ENCODE data around the gene COMMD7. TPM values are rescaled to one million over a fixed set of nuclear protein-coding genes. Genes with fewer than 3 reads are reported as not detected.

The COMMD7 gene
- total and polyA plus RNA-seq, 7 donors = 15.9 to 55.4 (median 41.0) TPM

- no peak overlapping the region for H3K4me3 ChIP-seq
- WGBS, 3 donors = 64 to 66% (median 65%) methylated on average over 5 of the region's 5 CpGs
- no peak overlapping the region for H3K27ac ChIP-seq
- no peak for DNase-seq
- intact Hi-C loops (cut with DNase I) = no loop called here
- H3K9me3 ChIP-seq = no peaks in the 10 kb centered on the region
- H3K27me3 ChIP-seq (ENCODE audit: insufficient read depth in 3 of 3, low read length in 2 of 3) = no peaks in the 10 kb centered on the region
- H3K4me1 ChIP-seq = no peaks in the 10 kb centered on the region
- no peak for ATAC-seq
- no peaks in the 10 kb centered on the region for H3K36me3 ChIP-seq (ENCODE audit: insufficient read depth in 1 of 2, low read depth in 1 of 2)
- TF ChIP-seq, protein P1, sequence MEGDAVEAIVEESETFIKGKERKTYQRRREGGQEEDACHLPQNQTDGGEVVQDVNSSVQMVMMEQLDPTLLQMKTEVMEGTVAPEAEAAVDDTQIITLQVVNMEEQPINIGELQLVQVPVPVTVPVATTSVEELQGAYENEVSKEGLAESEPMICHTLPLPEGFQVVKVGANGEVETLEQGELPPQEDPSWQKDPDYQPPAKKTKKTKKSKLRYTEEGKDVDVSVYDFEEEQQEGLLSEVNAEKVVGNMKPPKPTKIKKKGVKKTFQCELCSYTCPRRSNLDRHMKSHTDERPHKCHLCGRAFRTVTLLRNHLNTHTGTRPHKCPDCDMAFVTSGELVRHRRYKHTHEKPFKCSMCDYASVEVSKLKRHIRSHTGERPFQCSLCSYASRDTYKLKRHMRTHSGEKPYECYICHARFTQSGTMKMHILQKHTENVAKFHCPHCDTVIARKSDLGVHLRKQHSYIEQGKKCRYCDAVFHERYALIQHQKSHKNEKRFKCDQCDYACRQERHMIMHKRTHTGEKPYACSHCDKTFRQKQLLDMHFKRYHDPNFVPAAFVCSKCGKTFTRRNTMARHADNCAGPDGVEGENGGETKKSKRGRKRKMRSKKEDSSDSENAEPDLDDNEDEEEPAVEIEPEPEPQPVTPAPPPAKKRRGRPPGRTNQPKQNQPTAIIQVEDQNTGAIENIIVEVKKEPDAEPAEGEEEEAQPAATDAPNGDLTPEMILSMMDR (IDR thresholded peaks at IDR 0.05) = no peak
Observed at GRCh38 chr20:32756156-32756555, 12.9 kb upstream of the COMMD7 start.

DNA sequence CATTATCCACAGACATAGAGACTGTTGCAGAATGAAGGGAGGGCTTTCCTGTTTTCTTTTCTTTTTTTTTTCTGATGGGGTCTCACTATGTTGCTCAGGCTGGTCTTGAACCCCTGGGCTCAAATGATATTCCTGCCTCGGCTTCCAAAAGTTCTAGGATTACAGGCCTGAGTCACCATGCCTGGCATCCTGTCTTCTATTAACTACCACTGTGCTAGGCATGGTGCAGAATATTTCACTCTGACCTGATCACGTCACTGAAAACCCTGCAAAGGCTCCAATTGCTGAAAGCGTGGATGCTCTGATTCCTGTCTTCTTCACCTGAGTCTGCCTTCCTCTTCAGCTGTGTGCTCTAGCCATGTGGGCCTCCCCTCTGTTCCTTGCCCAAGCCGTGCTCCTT, 10.5 kb upstream of the COMMD7 start:
- no peak overlapping the region for H3K4me3 ChIP-seq
- no peaks in the 10 kb centered on the region for H3K27me3 ChIP-seq (ENCODE audit: insufficient read depth in 3 of 3, low read length in 2 of 3)
- intact Hi-C loops (cut with DNase I) = no loop called here
- H3K9me3 ChIP-seq = no peaks in the 10 kb centered on the region
- H3K4me1 ChIP-seq = no peaks in the 10 kb centered on the region
- TF ChIP-seq, protein P1 (IDR thresholded peaks at IDR 0.05) = no peak
- DNase-seq (no peak), ATAC-seq (no peak)
- H3K36me3 ChIP-seq (ENCODE audit: insufficient read depth in 1 of 2, low read depth in 1 of 2) = no peaks in the 10 kb centered on the region
- WGBS, 3 donors = 58 to 77% (median 59%) methylated on average over 4 of the region's 4 CpGs
- no peak overlapping the region for H3K27ac ChIP-seq

DNA sequence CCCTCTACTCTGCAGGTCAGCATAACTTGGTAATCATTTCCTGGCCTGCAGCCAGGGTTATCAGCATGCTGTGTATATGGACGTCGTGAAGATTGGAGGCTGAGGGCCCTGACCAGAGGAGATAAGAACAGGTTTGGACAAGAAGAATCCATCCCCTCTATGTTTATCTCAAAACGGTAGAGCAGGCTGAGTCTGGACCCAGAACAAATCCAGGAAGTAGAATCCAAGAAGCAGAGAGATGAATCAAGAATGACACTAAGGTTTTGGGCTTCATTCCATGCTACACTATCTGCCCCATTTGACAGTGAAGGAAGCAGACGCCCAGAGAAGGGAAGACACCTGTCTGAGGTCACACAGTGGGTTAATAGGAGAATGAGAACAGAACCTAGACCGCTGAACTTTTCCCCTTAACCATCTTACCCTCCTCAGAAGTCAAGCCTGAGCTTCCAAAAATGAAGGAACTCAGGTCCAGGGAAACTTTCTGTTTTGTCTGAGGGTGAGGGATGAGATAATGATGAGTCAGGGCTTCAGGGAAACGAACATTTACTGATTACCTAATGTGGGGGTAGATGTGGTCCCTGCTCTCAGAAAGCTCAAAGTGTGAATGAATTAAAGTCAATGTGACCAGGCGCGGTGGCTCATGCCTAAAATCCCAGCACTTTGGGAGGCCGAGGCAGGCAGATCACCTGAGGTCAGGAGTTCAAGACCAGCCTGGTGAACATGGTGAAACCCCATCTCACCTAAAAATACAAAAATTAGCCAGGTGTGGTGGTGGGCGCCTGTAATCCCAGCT, 9.4 kb upstream of the COMMD7 start:
- no peak for DNase-seq
- Histone ChIP-seq H3K9me3 (no peaks in the 10 kb centered on the region), H3K4me1 (no peaks in the 10 kb centered on the region), H3K27me3 (ENCODE audit: insufficient read depth in 3 of 3, low read length in 2 of 3) (no peaks in the 10 kb centered on the region), H3K4me3 (no peak overlapping the region), H3K27ac (no peak overlapping the region), H3K36me3 (ENCODE audit: insufficient read depth in 1 of 2, low read depth in 1 of 2) (no peaks in the 10 kb centered on the region)
- intact Hi-C loops (cut with DNase I) = no loop called here
- WGBS, 3 donors = 67 to 69% (median 67%) methylated on average over 10 of the region's 10 CpGs
- ATAC-seq = no peak
- TF ChIP-seq, protein P1 (IDR thresholded peaks at IDR 0.05) = no peak

GRCh38 chr20:32751702-32752457, 8.6 kb upstream of the COMMD7 start:
- intact Hi-C loops (cut with DNase I) = no loop called here

More at GRCh38 chr20:32751702-32752457, 8.6 kb upstream of the COMMD7 start:
- H3K4me3 ChIP-seq = no peak overlapping the region
- no peak for ATAC-seq
- H3K4me1 ChIP-seq = no peaks in the 10 kb centered on the region
- WGBS, 3 donors = 78 to 90% (median 84%) methylated on average over 6 of the region's 6 CpGs
- H3K27ac ChIP-seq = no peak overlapping the region
- H3K9me3 ChIP-seq = no peaks in the 10 kb centered on the region
- no peaks in the 10 kb centered on the region for H3K27me3 ChIP-seq (ENCODE audit: insufficient read depth in 3 of 3, low read length in 2 of 3)
- peak in 1 of 2 donors; percentile 1 for DNase-seq
- TF ChIP-seq, protein P1 (IDR thresholded peaks at IDR 0.05) = no peak
- no peaks in the 10 kb centered on the region for H3K36me3 ChIP-seq (ENCODE audit: insufficient read depth in 1 of 2, low read depth in 1 of 2)

All from psoas muscle (tissue), 8 donors.